Measurements from ENCODE around the gene CLDN1. TPM values are rescaled to one million over a fixed set of nuclear protein-coding genes. Genes with fewer than 3 reads are reported as not detected.

The CLDN1 gene
- total and polyA plus RNA-seq, 2 experiments from 2014 or later = 46.9 to 106 TPM

GRCh38 chr3:190260301-190260700 lies 61.9 kb downstream of the CLDN1 start:
- H3K9me3 ChIP-seq (ENCODE audit: low read depth) = no peaks in the 10 kb centered on the region
- H3K27ac ChIP-seq = no peak overlapping the region
- no peak overlapping the region for H2AFZ ChIP-seq
- H3K4me3 ChIP-seq = no peak overlapping the region
- no peaks in the 10 kb centered on the region for H3K9me2 ChIP-seq (replicated peaks; ENCODE audit: insufficient read depth)
- no peaks in the 10 kb centered on the region for H3K27me3 ChIP-seq
- no peaks in the 10 kb centered on the region for H4K20me1 ChIP-seq (ENCODE audit: insufficient read depth, poor library complexity, severe bottlenecking)
- no peaks in the 10 kb centered on the region for H3K4me1 ChIP-seq (ENCODE audit: insufficient read depth)
- no peak for DNase-seq (ENCODE audit: low spot score)
- TF ChIP-seq EZH2phosphoT487 (IDR thresholded peaks at IDR 0.05; ENCODE audit: low read depth, severe bottlenecking, unreplicated experiment) (no peak), EZH2 (IDR thresholded peaks at IDR 0.05; ENCODE audit: borderline replicate concordance) (no peak), CTCF (IDR thresholded peaks at IDR 0.05; ENCODE audit: poor library complexity) (no peak)
- WGBS (ENCODE audit: low lambda C conversion rate, missing lambda C conversion rate) = 84% methylated on average over 2 of the region's 2 CpGs
- no peaks in the 10 kb centered on the region for H3K36me3 ChIP-seq (replicated peaks; ENCODE audit: insufficient read depth, low read depth)
- no peaks in the 10 kb centered on the region for H3K79me2 ChIP-seq
- H3K4me2 ChIP-seq = no peak overlapping the region

GRCh38 chr3:190258634-190259033 lies 63.6 kb downstream of the CLDN1 start:
- Histone ChIP-seq H3K4me2 (no peak overlapping the region), H2AFZ (no peak overlapping the region), H3K79me2 (no peaks in the 10 kb centered on the region), H3K9me3 (ENCODE audit: low read depth) (no peaks in the 10 kb centered on the region), H3K4me3 (no peak overlapping the region), H3K4me1 (ENCODE audit: insufficient read depth) (no peaks in the 10 kb centered on the region), H3K9me2 (replicated peaks; ENCODE audit: insufficient read depth) (no peaks in the 10 kb centered on the region), H3K27ac (no peak overlapping the region), H3K27me3 (no peaks in the 10 kb centered on the region), H4K20me1 (ENCODE audit: insufficient read depth, poor library complexity, severe bottlenecking) (no peaks in the 10 kb centered on the region), H3K36me3 (replicated peaks; ENCODE audit: insufficient read depth, low read depth) (no peaks in the 10 kb centered on the region)
- DNase-seq (ENCODE audit: low spot score) = no peak
- WGBS (ENCODE audit: low lambda C conversion rate, missing lambda C conversion rate) = 40% methylated on average over 5 of the region's 5 CpGs
- TF ChIP-seq EZH2phosphoT487 (IDR thresholded peaks at IDR 0.05; ENCODE audit: low read depth, severe bottlenecking, unreplicated experiment) = no peak
- no peak for TF ChIP-seq CTCF (IDR thresholded peaks at IDR 0.05; ENCODE audit: poor library complexity)
- TF ChIP-seq EZH2 (IDR thresholded peaks at IDR 0.05; ENCODE audit: borderline replicate concordance) = no peak

Other genes starting within 250 kb of the CLDN1 start
- gene P3H2, start 201.5 kb downstream of the CLDN1 start, total RNA-seq = 14.5 and 29.7 TPM in 2 replicates
- gene P3H2, start 201.5 kb downstream of the CLDN1 start, polyA plus RNA-seq = 14.5 and 17.1 TPM in 2 replicates
- gene CLDN16, start 65.7 kb upstream of the CLDN1 start, total RNA-seq = 0.77 and 1.3 TPM in 2 replicates
- 0.39 and 1.2 TPM in 2 replicates for gene CLDN16, start 65.7 kb upstream of the CLDN1 start, polyA plus RNA-seq
- 2.1 and 2.9 TPM in 2 replicates for gene TMEM207, start 127.5 kb upstream of the CLDN1 start, total RNA-seq
- gene TMEM207, start 127.5 kb upstream of the CLDN1 start, polyA plus RNA-seq = 1.3 and 1.5 TPM in 2 replicates
- 43.6 and 46.5 TPM in 2 replicates for gene IL1RAP, start 191.6 kb upstream of the CLDN1 start, total RNA-seq
- 14.6 and 15.6 TPM in 2 replicates for gene IL1RAP, start 191.6 kb upstream of the CLDN1 start, polyA plus RNA-seq

Measured in hepatocyte (in vitro differentiated cells).